GM12873 (cell line): ENCODE data around the gene DCTD.

Experiments
- TF ChIP-seq, protein P1 (sequence below): IDR thresholded peaks from 2 replicates; pipeline ENCODE4 v1.5.1; 2012; ENCODE audit warnings: low read depth, mild to moderate bottlenecking, moderate library complexity, low read length, control low read depth; ENCODE audit not compliant: insufficient read depth; ENCODE audit errors: missing control alignments

Gene DCTD

DNA sequence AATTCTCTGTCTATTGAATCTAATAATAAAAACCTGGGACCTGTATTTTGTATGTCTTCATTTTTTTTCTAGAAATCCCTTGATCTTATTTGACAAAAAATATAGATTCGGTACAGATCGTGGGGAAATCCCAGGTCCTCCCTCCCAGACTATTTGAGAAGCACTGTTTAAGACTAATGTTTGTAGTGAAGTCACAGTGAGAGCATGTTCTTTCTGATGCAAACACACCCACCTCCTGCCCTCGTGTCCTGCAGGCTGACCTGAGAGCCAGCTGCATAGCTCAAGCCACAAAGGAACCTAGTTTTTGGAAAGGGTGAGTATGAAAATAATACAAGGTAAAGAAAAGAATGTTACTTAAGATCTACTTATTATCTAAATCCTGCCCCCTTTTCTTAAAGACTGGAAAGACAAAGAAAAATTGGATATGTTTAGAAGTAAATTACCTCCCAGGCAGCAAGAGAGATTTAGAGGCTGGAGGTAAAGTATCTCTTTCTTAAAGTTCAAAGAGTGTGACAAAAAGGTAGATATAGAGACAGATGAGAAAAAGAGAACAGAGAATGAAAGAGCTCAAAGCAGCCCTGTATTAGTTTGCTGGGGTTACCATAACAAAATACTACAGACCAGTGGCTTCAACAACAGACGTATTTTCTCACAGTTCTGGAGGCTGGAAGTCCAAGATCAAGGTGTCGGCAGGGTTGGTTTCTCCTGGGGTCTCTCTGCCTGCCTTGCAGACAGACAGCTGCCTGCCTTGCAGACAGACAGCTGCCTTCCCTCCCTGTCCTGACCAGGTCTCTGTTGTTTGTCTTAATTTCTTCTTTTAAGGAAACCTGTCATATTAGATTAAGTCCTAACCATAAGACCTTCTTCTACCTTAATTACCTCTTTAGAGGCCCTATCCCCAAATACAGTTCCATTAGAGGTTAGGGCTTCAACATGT lies 20.4 kb upstream of the DCTD start:
- TF ChIP-seq, protein P1, sequence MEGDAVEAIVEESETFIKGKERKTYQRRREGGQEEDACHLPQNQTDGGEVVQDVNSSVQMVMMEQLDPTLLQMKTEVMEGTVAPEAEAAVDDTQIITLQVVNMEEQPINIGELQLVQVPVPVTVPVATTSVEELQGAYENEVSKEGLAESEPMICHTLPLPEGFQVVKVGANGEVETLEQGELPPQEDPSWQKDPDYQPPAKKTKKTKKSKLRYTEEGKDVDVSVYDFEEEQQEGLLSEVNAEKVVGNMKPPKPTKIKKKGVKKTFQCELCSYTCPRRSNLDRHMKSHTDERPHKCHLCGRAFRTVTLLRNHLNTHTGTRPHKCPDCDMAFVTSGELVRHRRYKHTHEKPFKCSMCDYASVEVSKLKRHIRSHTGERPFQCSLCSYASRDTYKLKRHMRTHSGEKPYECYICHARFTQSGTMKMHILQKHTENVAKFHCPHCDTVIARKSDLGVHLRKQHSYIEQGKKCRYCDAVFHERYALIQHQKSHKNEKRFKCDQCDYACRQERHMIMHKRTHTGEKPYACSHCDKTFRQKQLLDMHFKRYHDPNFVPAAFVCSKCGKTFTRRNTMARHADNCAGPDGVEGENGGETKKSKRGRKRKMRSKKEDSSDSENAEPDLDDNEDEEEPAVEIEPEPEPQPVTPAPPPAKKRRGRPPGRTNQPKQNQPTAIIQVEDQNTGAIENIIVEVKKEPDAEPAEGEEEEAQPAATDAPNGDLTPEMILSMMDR: no peak

DNA sequence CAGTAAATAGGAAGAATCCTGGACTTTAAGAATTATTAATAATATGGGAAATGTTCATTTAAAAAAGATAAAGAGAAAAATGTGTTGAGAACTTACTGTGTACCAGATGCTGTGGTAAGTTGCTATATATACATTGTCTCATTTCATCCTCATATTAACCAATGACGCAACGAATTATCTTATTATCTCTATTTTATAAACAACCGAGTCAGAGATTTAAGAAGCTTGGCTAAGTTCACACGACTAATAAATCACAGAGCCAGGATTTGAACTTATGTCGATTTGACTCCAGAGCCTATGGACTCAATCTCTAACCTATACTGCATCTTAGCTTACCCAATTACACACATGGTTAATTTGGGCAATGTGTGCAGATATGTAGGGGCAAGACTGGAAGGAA lies 15.5 kb upstream of the DCTD start:
- TF ChIP-seq, protein P1: no peak

DNA sequence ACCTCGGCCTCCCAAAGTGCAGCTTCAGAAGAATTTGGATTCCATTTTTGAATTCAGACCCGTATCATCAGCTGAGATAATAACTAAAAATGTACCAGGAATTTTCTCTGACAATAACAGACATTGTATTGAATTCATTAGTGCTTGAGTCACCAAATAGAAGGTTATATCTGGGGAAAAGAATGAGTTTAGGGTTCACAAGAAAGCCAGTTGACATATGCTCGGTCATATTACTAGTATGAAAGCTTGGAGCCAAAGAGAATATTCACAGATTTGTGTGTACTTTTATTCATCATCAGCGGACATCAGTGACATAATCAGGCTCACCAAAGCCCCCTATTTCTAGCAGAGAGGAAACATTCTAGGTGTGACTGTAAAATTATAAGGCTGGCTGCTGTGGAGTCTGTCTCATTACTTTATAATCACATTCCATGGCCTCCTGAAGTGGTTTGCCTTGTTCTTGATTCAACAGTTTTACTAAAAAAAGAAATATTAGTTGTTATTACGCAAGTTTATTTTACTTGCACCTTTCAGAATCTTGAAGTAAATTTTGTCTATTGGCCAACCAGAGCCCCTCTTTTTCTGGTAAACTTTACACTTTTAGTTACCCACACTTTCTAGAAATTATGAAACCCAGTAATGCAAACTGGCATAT lies 14.6 kb upstream of the DCTD start:
- TF ChIP-seq, protein P1: no peak

DNA sequence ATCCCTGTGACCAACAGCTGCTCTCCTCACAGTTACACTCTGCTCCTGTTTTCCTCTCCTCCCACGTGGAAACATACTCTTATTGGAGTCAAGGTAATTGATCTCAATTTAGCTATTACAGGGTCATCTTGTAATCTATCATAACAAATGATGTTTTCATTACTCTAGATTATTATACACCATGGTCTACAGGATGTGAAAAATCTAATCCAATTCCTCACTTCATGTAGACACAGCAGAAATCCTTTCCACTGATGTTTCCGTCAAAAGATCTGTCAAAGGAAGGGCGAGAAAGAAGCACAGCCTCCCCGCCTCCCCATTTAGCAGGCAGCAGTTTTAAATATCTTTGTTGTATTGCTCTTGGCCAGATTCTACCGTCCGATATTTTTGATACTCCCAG lies 13.7 kb upstream of the DCTD start:
- TF ChIP-seq, protein P1: no peak

GRCh38 chr4:182929296-182929695 lies 12.1 kb upstream of the DCTD start:
- TF ChIP-seq, protein P1: no peak

GRCh38 chr4:182928061-182928460 lies 10.9 kb upstream of the DCTD start:
- TF ChIP-seq, protein P1: peak; percentile 52

DNA sequence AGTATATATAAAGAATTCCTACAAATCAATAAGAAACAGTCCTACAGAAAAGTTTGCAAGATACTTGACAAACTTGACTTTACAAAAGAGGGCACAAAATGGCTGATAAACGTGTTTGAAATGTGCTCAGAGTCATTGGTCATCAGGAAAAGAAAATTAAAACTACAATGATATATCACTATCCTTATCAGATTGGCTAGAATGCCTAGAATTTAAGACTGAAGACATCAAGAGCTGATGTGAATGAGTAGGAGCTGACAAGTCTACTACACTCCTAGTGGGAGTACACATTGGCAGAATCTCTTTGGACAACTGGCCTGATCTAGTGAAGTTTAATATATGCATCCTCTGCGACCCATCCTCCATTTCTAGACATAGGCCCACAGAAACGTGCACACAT lies 10.3 kb upstream of the DCTD start:
- TF ChIP-seq, protein P1: no peak
